Stimulated activated CD4-positive, alpha-beta T cell treated with anti-CD3 and anti-CD28 coated beads, Interleukin-4, amount 100 ng/mL, for 4 hours (primary cell): ENCODE results near the gene TMEM184A.
"Not testable (repeated sequence)": the region's sequence is repeated elsewhere in the genome, so short reads cannot be mapped to it uniquely, and the experiment has no call there.

Source experiments
- DNase-seq, 2 experiments: peaks; one replicate each; pipeline ENCODE4 v3.0.0-alpha.2; 2020

TMEM184A gene

DNA sequence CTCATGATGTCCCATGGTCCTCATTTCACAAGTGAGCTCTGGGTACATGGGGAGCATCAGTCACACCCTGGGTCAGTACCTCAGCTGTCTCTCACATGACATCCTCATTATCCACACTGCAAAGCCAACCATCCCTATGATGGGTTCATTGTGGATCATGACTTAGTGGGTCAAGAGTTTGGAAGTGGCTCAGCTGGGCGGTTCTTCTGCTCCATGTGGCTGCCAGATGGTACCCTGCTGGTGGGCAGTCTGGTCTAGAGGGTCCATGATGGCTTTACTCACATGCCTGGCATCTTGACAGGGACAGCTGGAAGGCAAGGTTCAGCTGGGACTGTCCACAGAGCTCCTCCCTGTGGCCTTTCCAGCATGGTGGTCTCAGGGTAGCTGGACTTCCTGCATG lies 33.0 kb upstream of the TMEM184A start:
- no peak for DNase-seq

DNA sequence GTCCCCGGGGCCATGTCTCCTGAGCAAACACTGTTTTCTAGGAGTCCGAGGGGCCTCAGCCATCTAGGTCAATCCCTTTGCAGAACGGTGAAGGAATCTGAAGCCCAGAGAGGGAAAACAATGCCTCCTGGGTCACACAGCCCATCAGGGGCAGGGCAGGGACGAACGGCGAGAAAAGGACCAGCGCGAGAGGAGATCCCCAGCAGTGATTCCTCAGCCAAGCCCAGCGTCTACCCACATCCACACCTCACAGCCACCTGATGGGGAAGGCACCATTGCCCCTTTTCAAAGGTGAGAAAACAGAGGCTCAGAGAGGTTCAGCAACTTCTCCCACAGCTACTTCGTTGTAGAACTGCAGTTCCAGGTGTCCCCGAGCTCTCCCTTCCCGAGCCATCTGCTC lies 31.7 kb upstream of the TMEM184A start:
- no peak for DNase-seq

DNA sequence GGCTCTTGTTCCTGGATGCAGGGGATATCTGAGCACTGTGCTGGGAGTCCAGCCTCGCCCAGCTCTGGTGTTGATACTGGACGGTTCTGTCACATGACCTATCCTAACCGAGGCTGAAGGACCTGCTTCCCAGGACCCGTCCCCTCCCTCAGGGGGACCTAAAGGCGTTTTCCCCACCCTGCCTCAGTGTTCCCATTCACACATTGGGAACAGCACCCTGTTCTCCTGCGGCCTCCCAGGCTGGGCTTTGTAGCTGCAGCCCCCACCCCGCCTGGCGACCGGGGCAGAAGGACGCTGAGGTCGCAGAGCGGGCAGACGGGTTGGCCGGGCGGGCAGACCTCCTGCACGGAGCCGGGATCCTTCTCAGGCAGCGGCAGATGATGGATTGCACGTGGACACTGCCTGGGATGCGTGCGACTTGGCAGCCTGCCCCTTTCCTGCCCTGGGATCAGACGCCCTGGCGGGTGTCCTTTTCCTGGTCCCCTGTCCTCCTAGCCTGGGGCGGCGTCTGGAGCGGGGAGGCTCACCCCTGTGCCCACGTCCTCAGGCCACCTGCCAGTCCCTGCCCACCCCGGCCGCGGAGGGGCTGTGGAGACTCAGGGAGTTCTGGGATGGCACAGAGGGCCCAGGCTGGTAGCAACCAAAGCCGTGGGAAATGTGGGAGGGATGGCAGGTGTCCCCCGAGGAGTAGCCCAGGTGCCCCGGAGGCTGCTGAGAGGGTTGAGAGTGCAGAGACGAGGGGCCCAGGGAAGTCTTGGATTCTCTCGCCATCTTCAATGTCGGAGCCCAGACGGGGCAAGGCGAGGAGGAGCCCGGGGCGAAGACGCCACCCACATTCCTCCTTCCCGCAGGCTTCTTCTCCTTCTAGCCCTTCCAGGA lies 31.1 kb upstream of the TMEM184A start:
- DNase-seq, result no peak

DNA sequence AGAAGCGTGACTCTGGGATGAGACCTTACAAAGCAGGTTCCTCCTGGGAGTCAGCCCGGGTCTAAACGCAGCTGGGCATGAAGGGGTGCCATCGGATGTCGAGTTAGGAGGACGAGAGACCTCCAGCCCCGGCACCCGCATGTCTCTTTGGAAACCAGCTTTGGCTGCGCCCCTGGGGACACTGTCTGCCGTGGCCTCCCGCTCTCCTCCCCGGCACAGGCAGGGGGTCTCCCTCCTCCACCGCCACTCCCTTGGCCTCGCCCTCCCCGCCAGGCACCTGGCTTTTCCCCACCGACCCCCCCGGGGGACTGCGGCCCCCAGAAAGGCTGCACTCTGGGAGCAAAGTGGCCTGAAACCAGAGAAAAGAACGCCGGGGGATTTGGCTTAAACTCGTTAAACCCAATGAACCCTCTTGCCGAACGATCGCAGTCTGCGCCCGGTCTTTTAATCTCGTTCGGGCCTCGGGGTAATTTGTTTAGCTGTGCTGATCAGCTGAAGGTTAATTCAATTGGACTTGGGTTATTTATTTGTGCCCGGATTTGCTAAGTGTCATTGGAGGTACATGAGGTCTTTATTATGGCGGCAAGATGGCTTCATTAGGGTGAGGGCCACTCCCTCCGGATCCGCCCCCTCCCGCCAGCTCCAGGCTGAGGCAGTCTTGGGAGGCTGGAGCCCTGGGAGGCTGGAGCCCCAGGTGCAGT lies 30.3 kb upstream of the TMEM184A start:
- DNase-seq, result no peak

GRCh38 chr7:1585142-1585981 lies 29.4 kb upstream of the TMEM184A start:
- DNase-seq, result no peak

GRCh38 chr7:1584700-1585099 lies 28.7 kb upstream of the TMEM184A start:
- no peak for DNase-seq

DNA sequence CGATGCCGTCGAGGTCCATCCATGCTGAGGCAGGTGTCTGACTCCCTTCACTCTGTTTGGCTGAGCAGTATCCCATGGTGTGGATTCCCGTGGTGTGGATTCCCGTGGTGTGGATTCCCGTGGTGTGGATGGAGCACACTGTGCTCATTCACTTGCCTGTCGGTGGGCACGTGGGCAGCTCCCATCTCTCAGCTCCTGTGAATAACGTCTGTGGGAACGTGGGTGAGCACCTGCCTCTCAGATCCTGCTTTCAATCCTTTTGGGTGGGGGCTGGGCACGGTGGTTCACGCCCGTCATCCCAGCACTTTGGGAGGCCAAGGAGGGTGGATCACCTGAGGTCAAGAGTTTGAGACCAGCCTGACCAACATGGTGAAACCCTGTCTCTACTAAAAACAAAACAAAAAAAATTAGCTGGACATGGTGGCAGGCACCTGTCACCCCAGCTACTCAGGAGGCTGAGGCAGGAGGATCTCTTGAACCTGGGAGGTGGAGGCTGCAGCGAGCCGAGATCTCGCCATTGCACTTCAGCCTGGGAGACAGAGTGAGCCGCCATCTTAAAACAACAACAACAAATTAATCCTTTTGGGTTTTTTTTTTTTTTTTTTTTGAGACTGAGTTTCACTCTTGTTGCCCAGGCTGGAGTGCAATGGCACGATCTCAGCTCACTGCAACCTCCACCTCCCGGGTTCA lies 27.4 kb upstream of the TMEM184A start:
- not testable (repeated sequence) for DNase-seq

DNA sequence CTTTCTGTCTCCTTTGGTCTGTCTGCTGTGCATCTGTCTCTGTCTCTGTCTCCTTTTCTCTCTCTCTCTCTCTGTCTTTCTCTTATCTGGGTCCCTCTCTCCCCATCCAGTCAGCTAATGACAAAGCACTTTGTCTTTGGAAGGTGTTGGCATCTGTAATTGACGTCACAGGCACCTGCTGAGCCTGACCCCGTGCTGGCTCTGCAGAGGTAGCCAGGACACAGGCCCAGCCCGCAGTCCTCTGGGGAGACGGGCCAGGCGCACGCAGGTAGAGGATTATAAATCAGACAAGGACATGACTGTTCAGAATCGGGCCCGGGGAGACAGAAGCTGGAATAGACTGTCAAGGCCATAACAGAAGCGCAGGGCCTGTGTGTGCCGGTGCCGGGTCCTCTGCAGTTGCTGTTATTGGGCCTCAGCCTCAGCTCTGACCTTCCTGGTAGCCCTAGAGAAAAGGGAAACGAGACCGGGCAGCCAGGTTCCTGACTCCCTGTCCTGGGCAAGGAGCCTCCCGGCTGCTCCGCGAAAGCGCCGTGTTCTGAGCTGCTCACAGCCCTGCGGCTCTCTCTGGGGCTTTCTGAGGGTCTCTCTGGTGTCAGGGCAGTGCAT lies 24.5 kb upstream of the TMEM184A start:
- no peak for DNase-seq

DNA sequence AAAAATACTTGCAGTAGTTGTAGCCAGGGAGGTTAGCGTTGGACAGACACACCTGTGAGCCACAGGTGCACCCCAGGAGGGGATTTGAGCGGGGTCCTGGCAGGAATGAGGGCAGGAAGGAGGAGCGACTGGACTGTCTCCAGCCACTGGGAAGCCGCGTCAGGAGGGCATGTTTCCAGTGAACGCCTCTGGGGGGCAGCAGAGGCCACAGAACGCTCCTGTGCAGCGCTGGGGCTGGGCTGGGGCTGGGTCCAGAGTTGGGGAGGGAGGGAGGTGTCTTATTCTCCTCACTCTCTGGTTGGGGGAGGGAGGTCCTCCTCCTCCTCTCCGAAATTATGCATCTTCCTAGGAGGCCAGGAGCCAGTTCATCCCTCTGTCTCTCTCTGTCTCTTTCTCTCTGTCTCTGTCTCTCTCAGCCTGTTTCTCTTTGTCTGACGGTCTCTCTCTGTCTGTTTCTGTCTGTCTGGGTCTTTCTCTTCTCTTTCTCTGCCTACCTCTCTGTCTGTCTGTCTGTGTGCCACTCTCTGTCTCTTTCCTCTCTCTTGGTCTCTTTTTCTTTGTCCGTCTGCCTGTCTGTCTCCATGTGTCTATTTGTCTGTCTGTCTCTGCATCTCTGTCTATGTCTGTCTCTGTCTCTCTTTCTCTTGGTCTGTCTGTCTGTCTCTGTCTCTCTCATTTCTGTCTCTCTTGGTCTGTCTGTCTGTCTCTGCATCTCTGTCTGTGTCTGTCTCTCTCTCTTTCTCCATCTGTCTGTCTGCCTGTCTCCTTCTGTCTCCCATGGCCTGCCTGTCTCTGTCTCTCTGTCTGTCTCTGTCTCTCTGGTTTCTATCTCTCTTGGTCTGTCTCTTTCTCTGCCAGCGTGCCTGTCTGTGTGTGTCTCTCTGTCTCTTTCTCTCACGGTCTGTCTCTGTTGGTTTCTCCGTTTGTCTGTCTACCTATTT lies 23.7 kb upstream of the TMEM184A start:
- peak; percentile 57 to 71 for DNase-seq

- no peak for DNase-seq
Measured at GRCh38 chr7:1578513-1578912, 22.5 kb upstream of the TMEM184A start.

DNA sequence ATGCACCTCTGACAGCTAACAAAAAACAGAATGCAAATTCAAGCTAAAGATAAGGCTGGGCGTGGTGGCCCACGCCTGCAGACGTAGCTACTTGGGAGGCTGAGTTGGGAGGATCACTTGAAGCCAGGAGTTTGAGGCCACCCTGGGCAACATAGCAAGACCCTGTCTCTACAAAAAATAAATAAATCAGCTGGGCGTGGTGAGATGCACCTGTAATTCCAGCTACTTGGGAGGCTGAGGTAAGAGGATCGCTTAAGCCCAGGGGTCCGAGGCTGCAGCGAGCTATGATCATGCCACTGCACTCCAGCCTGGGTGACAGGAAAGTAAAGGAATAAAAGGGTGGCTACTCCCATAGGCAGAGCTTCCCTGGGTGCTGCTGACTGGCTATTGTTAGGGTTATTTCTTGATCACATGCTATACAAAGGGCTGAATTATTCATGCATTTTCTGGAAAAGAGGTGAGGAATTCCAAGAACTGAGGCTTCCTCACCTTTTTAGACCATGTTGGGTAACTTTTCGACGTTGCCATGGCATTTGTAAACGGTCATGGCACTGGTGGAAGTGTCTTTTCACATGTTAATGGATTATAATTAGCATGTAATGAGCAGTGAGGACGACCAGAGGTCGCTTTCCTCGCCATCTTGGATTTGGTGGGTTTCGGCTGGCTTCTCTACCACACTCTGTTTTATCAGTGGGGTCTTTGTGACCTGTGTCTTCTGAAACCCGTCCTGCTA lies 20.7 kb upstream of the TMEM184A start:
- DNase-seq, result no peak

GRCh38 chr7:1575809-1576208 lies 19.8 kb upstream of the TMEM184A start:
- DNase-seq, result no peak

- no peak for DNase-seq
Measured at GRCh38 chr7:1572111-1572822, 16.3 kb upstream of the TMEM184A start.

GRCh38 chr7:1569833-1570632 lies 14.0 kb upstream of the TMEM184A start, which contains the start of gene PSMG3:
PSMG3 (minus strand) TSS chr7:1570032; CDS start chr7:1569339, 693 bp downstream.
- DNase-seq, result peak; percentile 78 to 91

DNA sequence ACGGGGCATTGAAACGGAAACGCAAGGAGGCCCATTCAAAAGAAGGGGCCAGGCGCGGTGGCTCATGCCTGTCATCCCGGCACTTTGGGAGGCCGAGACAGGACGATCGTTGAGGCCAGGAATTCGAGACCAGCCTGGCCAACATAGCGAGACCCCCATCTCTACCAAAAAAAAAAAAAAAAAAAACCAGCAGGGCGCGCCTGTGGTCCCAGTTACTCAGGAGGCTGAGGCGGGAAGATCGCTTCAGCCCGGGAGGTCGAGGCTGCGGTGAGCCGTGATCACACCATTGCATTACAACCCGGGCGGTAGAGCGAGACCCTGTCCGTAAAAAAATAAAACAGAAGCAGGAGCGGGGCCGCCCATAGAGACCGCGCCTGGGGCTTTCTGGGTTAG lies 13.4 kb upstream of the TMEM184A start:
- DNase-seq, result no peak

DNA sequence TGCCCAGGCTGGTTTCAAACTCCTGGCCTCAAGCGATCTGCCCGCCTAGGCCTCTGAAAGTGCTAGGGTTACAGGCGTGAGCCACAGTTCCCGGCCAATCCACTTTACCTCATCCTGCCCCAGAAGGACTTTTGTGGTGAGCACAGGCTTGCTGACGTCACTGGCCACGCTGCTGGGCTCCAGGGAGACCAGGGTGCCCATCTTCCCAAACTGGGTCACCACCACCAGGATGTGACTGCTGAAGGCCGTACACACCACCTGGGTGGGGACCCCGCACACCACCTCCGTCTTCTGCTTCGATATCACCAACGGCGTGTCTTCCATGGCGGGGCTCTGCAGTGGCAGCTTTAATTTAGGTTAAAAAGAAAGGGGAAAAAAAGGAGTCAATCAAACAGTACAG lies 13.0 kb upstream of the TMEM184A start:
- DNase-seq, result no peak

DNA sequence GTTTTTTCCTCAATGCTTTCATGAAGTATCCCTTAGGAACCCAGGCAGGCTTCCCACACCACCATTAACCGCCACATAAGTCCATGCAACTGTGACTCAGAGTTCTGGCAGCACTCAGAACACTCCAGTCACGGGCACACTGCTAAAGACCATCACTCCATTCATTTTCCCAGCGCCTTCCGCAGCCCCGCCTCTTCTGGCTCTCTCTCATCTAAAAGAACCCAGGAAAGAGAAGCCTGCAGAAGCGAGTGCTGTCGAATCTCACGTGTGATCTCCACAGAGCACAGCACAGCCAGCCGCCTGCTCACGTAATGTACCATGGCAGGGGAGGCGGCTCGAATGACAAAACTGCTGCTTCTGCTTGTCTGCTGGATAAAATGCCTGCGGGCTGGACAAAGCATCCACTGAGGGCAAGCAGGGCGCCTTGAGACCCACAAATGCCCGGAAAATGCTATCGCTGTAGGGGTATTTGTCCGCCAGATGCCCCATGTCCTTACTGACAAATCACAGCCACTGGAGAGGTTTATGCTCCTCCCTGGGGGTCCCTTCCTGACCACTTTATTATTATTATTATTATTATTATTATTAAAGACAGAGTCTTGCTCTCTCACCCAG lies 12.0 kb upstream of the TMEM184A start:
- DNase-seq, result no peak
